GM18505 (cell line): ENCODE measurements around the gene PPT2.
"Not testable (repeated sequence)": the region's sequence is repeated elsewhere in the genome, so short reads cannot be mapped to it uniquely, and the experiment has no call there.

Experiments
- ATAC-seq: cut with Tn5 transposase; IDR thresholded peaks from one replicate; pipeline ENCODE4 v1.9.1; 2021; ENCODE audit not compliant: unreplicated experiment
- POLR2A ChIP-seq: IDR thresholded peaks from 4 replicates; pipeline ENCODE4 v1.6.1; 2011; ENCODE audit warnings: borderline replicate concordance; ENCODE audit not compliant: insufficient read depth, insufficient read length; ENCODE audit errors: extremely low read depth

The PPT2 gene

GRCh38 chr6:32132110-32132509, 21.8 kb upstream of the PPT2 start:
- ATAC-seq = no peak
- no peak for TF ChIP-seq POLR2A

- ATAC-seq = no peak
- no peak for TF ChIP-seq POLR2A
Measured at GRCh38 chr6:32133786-32134185, 20.2 kb upstream of the PPT2 start.

GRCh38 chr6:32137454-32137853, 16.5 kb upstream of the PPT2 start:
- TF ChIP-seq POLR2A = no peak
- no peak for ATAC-seq

GRCh38 chr6:32139590-32139989, 14.4 kb upstream of the PPT2 start:
- no peak for TF ChIP-seq POLR2A
- ATAC-seq = no peak

GRCh38 chr6:32140420-32141046, 13.4 kb upstream of the PPT2 start:
- no peak for TF ChIP-seq POLR2A
- no peak for ATAC-seq

- ATAC-seq = not testable (repeated sequence)
Measured at GRCh38 chr6:32144238-32144637, 9.7 kb upstream of the PPT2 start.

- ATAC-seq = no peak
- TF ChIP-seq POLR2A = no peak
Measured at GRCh38 chr6:32146287-32146686, 7.7 kb upstream of the PPT2 start.

- no peak for TF ChIP-seq POLR2A
- no peak for ATAC-seq
Measured at GRCh38 chr6:32146687-32147086, 7.3 kb upstream of the PPT2 start.

- TF ChIP-seq POLR2A = no peak
- no peak for ATAC-seq
Measured at GRCh38 chr6:32147401-32148132, 6.4 kb upstream of the PPT2 start.

- no peak for TF ChIP-seq POLR2A
- no peak for ATAC-seq
Measured at GRCh38 chr6:32148289-32149091, 5.5 kb upstream of the PPT2 start.

- TF ChIP-seq POLR2A = no peak
- ATAC-seq = no peak
Measured at GRCh38 chr6:32149092-32149755, 4.7 kb upstream of the PPT2 start.

- ATAC-seq = no peak
- no peak for TF ChIP-seq POLR2A
Measured at GRCh38 chr6:32149932-32150870, 3.7 kb upstream of the PPT2 start.
